GM18867 (cell line): ENCODE measurements around the gene HUWE1.
A peak's percentile ranks its signal among the peaks of the same experiment; 100 is the strongest.
"Not testable (repeated sequence)": the region's sequence is repeated elsewhere in the genome, so short reads cannot be mapped to it uniquely, and the experiment has no call there.

Source experiments
- ATAC-seq: cut with Tn5 transposase; IDR thresholded peaks from one replicate; pipeline ENCODE4 v1.9.1; 2021; ENCODE audit warnings: mild to moderate bottlenecking, moderate library complexity; ENCODE audit not compliant: unreplicated experiment

Gene HUWE1, protein sequence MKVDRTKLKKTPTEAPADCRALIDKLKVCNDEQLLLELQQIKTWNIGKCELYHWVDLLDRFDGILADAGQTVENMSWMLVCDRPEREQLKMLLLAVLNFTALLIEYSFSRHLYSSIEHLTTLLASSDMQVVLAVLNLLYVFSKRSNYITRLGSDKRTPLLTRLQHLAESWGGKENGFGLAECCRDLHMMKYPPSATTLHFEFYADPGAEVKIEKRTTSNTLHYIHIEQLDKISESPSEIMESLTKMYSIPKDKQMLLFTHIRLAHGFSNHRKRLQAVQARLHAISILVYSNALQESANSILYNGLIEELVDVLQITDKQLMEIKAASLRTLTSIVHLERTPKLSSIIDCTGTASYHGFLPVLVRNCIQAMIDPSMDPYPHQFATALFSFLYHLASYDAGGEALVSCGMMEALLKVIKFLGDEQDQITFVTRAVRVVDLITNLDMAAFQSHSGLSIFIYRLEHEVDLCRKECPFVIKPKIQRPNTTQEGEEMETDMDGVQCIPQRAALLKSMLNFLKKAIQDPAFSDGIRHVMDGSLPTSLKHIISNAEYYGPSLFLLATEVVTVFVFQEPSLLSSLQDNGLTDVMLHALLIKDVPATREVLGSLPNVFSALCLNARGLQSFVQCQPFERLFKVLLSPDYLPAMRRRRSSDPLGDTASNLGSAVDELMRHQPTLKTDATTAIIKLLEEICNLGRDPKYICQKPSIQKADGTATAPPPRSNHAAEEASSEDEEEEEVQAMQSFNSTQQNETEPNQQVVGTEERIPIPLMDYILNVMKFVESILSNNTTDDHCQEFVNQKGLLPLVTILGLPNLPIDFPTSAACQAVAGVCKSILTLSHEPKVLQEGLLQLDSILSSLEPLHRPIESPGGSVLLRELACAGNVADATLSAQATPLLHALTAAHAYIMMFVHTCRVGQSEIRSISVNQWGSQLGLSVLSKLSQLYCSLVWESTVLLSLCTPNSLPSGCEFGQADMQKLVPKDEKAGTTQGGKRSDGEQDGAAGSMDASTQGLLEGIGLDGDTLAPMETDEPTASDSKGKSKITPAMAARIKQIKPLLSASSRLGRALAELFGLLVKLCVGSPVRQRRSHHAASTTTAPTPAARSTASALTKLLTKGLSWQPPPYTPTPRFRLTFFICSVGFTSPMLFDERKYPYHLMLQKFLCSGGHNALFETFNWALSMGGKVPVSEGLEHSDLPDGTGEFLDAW (N-terminal part only)

GRCh38 chrX:53686151-53686885 lies at the start of gene HUWE1:
Gene HUWE1, minus strand, starts transcription at chrX:53686719. Its CDS starts 32,612 bp downstream, at chrX:53654107.
- peak; percentile 46 for ATAC-seq

DNA sequence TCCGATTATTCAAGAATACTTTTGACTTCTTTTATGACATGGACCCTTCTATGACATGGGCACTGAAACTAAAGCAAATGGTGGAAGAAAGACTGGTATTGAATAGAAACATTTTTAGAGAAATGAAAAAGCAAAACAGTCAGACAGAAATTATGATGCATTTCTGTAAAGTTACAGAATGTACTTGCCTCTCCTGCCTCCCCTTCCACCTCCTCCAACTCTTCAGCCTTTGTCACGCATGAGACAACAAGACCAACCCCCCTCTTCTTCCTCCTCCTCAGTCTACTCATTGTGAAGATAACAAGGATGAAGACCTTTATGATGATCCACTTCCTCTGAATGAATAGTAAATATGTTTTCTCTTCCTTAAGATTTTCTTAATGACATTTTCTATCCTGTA lies 46.3 kb upstream of the HUWE1 start:
- no peak for ATAC-seq

GRCh38 chrX:53729751-53730150 lies 43.2 kb upstream of the HUWE1 start:
- ATAC-seq: no peak

DNA sequence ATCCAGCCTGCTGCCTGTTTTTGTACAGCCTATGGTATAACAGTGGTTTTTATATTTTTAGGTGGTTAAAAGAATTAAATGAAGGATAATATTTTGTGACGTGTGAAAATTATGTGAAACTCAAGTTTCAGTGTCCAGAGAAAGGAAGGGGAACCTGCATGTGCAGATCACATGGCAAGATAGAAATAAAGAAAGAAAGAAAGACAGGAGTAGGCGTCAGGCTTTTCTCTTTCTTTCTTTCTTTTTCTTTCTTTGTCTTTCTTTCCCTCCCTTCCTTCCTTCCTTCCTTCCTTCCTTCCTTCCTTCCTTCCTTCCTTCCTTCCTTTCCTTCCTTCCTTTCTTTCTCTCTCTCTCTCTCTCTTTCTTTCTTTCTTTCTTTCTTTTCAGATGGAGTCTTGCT lies 42.0 kb upstream of the HUWE1 start:
- no peak for ATAC-seq

DNA sequence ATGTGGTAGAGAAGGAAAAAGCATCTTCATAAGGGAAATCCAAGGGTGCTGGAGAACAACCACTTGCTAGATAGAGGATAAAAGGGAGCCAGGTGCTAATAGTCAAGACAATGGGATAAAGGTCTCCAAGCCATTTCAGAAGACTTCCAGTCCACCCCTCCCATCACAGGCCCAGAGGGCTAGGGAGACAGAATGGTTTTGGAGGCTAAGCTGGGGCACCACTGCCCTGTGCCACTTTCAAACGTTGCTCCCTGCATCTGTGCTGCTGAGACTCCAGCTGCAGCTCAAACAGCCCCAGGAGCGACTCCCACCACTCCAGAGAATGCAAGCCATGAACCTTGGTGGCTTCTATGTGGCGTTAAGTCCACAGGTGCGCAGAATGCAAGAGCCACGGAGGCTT lies 38.4 kb upstream of the HUWE1 start:
- ATAC-seq: no peak

DNA sequence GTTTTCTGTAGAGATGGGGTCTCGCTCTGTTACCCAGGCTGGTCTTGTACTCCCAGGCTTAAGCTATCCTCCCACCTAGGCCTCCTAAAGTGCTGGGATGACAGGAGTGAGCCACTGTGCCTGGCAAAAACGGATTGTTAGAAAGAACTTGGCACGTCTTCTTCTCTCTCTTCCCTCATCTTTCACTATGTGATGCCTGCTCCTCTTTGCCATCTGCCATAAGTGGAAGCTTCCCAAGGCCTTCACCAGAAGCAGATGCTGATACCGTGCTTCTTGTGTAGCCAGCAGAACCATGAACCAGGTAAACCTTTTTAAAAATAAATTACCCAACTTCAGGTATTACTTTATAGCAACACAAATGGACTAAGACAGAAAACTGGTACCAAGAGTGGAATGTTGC lies 36.9 kb upstream of the HUWE1 start:
- no peak for ATAC-seq

DNA sequence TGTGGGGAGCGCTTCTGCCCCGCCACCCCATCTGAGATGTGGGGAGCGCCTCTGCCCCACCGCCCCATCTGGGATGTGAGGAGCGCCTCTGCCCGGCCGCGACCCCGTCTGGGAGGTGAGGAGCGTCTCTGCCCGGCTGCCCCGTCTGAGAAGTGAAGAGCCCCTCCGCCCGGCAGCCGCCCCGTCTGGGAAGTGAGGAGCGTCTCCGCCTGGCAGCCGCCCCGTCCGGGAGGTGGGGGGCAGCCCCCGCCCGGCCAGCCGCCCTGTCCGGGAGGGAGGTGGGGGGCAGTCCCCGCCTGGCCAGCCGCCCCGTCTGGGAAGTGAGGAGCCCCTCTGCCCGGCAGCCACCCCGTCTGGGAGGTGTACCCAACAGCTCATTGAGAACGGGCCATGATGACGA lies 35.1 kb upstream of the HUWE1 start:
- not testable (repeated sequence) for ATAC-seq

GRCh38 chrX:53719666-53720065 lies 33.1 kb upstream of the HUWE1 start:
- not testable (repeated sequence) for ATAC-seq

DNA sequence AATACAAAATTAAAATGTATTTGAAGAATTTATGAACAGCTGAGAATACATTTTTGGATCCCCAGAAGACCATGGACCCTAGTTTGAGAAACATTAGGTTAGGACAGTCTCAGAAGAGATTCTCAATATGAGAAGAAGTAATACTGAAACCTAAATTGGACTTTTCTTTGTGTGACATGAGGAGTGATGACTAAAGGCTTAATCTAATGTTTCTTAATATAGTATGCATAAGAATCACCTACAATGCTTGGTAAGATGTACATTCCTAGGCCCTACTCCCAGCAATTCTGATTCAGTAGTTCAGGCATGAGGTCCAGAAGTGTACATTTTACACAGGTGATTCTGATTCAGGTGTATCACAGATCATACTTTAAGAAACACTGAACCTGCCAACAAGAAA lies 31.6 kb upstream of the HUWE1 start:
- ATAC-seq: no peak

- ATAC-seq: no peak
These were observed 30.7 kb upstream of the HUWE1 start for GRCh38 chrX:53717205-53717604.

DNA sequence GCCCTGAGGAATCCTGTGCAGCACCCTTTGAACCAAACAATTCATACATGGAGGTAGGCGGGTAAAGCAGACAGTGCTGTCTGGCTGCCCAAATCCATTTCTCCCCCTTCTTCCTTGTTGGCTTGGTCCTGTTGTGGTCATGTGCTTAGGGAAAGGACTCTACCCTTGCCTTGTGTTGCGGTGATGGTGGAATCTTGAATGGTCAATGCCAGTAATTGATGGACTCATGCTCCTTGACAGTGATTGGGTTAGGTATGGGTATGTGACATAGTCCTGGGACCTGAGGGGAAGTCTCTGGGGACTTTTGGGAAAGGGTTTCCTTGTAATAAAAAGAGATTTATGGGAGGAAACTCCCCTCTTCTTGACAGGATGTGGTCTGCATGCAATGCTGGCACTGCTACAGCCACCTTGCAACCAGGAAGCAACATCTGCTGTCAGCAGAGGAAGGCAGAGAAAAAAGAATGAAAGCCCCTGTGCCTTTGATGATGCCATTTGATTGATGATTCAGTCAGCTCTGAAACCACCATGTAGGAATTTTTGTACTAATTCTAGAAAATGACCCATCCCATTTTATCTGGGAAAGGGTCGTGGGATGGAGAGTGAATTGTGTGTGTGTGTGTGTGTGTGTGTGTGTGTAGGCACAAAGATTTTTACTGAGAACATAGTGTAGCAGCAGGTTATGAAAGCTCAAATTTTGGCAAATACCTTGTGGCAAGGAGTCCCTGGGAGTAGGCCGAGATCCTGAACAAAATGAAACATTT lies 30.0 kb upstream of the HUWE1 start:
- peak; percentile 38 for ATAC-seq

- no peak for ATAC-seq
These were observed 28.9 kb upstream of the HUWE1 start for GRCh38 chrX:53715346-53715924.

DNA sequence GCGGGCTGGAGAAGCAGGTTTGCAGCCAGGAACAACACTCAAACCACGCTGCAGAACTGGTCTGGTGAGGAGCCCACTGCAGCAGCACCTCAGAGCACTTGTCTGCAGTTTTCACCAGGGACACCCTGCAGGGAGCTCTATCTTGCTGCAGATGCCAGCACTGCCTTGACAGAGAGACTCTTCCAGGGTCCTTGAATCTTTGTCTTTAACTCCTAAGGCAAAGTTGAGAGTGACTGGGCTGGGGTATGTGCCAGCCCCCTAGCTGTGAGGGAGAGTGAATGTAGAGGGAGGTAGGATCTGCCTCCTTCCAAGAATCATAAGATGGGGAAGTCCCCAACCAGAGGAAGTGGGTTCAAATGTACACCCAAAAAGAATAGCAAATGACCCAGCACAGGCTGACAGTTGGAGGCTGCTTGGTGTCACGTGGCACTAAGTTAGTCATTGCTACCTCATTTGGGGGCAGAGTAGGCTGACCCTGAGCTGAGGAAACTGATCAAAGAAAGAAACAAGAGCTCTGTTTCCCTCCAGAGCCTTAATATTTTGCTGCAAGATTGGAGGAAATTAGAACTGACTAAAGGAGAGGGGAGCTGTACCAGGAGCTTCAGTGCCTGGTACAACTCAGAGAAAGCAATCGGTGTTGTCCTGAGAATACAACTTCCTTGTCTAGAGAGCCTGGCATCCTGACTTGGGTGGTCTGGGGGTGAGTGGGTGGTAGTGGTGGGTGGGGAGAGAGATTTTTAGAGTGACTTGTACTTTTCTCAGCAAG lies 28.2 kb upstream of the HUWE1 start:
- peak; percentile 64 for ATAC-seq

- peak; percentile 25 for ATAC-seq
These were observed 27.6 kb upstream of the HUWE1 start for GRCh38 chrX:53713987-53714579.

DNA sequence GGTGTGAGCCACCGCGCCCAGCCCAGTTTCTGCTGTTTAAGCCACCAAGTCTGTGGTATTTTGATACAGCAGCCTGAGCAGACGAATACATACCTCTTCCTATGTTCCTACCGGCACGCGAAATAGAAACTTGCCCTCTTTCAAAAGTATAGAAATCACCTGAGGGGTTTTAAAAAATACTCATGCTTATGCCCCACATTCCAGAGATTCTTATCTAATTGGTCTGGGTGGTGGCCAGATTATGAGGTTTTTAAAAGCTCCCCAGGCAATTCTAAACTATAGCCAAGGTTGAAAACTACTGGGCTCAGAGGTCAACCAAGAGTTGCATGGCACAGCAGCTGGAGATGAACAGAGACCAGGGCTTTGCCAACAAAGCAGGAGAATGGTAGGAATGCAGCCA lies 24.9 kb upstream of the HUWE1 start:
- ATAC-seq: no peak

- no peak for ATAC-seq
These were observed 18.3 kb upstream of the HUWE1 start for GRCh38 chrX:53704854-53705253.

DNA sequence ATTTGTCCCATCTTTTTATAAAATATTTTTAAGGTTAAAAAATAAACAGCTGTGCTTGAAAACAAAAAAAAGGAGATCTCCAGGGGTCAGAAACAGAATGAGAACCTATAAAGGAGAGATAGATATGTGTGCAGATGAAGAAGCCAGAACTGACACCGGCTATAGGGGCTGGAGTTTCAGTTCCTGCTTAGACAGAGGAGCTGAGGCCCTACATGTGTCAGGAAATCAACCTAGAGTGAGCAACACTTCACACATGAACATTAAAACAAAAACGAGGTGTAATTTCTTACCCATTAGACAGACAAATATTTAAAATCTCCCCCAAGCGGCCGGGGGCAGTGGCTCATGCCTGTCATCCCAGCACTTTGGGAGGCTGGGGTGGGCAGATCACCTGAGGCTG lies 17.8 kb upstream of the HUWE1 start:
- ATAC-seq: peak; percentile 81

- ATAC-seq: no peak
These were observed 9.5 kb upstream of the HUWE1 start for GRCh38 chrX:53695946-53696549.
